Activated naive CD8-positive, alpha-beta T cell treated with anti-CD3 and anti-CD28 coated beads, Interleukin-2, amount 10 ng/mL, durations not matched to agents 7 days and 5 days (primary cell): ENCODE data around the gene ZBTB34. TPM values are rescaled to one million over a fixed set of nuclear protein-coding genes. Genes with fewer than 3 reads are reported as not detected.

Experiments used
- ATAC-seq: fragments of 150-1000 bp; cut with Tn5 transposase; one replicate; pipeline ENCODE4 v1.10.0; 2021; ENCODE audit warnings: low read depth, moderate library complexity
- POLR2A ChIA-PET: fragments of 350-600 bp; sonication (Branson Sonifier 250); formaldehyde crosslinking; loops from one replicate; lab custom pipeline; 2021; ENCODE audit warnings: antibody characterized with exemption; lab: Charles Lee
- DNase-seq: peaks from one replicate; pipeline ENCODE4 v3.0.0; 2021
- H3K27ac Mint-ChIP-seq: one replicate; pipeline ENCODE4 v1.8.0; 2022; ENCODE audit warnings: mild to moderate bottlenecking, mixed read lengths
- H3K27me3 Mint-ChIP-seq: one replicate; pipeline ENCODE4 v1.8.0; 2022; ENCODE audit warnings: mild to moderate bottlenecking, moderate library complexity, mixed read lengths
- H3K36me3 Mint-ChIP-seq: one replicate; pipeline ENCODE4 v1.8.0; 2021; ENCODE audit warnings: mild to moderate bottlenecking, mixed read lengths
- H3K4me1 Mint-ChIP-seq: one replicate; pipeline ENCODE4 v1.8.0; 2021; ENCODE audit warnings: mixed read lengths
- H3K4me3 Mint-ChIP-seq: one replicate; pipeline ENCODE4 v1.8.0; 2022; ENCODE audit warnings: mild to moderate bottlenecking, moderate library complexity, mixed read lengths
- H3K9me3 Mint-ChIP-seq: one replicate; pipeline ENCODE4 v1.8.0; 2021; ENCODE audit warnings: mixed read lengths
- total RNA-seq, 2 experiments: library from RNA; stranded (reverse); gene quantifications; one replicate each; pipeline ENCODE4 v1.2.3, GENCODE V29; 2021

Gene ZBTB34
- total RNA-seq, 2 experiments from 2014 or later, result 9.8 to 10.5 TPM

DNA sequence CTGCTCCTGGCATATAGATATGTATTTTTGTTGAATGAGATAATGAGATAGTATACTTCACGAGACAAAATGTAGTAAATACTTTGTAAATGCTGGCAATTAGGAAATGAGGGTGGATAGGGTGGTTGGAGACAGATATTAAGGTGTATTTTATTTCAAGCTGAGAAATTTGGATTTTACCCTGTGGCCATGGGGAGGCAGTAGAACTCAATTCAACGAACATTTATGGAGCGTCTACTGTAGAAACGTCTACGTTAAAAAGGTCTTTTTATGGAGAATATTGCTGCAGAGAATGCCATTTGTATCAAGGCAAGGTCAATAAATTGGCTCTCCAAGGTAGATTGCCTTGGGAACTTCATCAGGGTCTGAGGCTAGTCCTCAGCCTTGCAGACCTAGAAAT lies 32.6 kb downstream of the ZBTB34 start:
- H3K4me3 Mint-ChIP-seq, result no peak overlapping the region
- POLR2A ChIA-PET, result no interaction called here
- no peaks in the 10 kb centered on the region for H3K9me3 Mint-ChIP-seq
- H3K36me3 Mint-ChIP-seq, result no peaks in the 10 kb centered on the region
- peaks cover 2% of the 10 kb centered on the region for H3K4me1 Mint-ChIP-seq
- DNase-seq (no peak), ATAC-seq (no peak)
- no peak overlapping the region for H3K27ac Mint-ChIP-seq
- peaks cover 4% of the 10 kb centered on the region for H3K27me3 Mint-ChIP-seq

DNA sequence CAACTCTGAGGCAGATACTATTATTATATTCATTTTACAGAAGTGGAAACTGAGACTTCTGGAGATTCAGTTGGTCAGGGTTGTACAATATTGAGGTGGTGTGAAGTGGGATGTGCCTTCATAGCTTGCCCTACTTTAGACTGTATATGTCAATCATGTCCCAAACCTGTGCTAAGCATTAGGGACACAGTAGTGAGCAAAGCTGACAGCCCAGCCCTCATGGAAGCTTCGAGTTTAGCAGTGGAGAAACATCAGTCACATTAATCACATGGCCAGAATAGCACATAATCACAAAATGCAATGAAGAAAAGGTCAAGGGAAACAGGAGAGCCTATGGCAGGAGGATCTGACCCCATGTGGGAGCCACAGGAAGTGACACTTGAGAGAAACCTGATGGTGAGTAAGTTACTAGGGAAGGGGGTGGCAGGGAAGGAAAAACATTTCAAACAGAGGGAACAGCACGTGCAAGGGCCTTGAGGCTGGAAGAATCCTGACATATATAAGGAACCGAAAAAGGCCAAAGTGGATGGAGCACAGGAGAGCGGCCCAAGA lies 33.7 kb downstream of the ZBTB34 start:
- no peak for DNase-seq
- no peak overlapping the region for H3K27ac Mint-ChIP-seq

DNA sequence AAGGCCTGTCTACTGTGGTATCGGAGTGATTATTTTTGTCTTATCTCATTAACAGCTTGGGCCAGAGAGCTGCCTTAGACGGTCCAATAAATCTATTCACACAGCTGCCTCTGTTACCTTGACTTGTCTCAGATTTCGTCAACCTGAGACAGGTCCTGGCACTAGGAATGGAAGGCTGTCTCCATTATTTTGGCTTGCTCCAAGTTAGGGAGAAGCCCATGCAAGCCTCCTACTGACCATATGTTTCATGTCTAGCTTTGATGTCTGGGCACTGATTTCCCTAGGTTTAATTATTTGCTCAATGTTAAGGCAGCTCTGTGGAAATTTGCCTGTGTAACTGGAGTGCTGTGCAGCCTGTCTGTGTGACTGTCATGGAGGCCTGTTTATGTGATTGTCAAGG lies 41.8 kb downstream of the ZBTB34 start:
- no peak for DNase-seq
- no peaks in the 10 kb centered on the region for H3K4me1 Mint-ChIP-seq
- no peak overlapping the region for H3K4me3 Mint-ChIP-seq
- peaks cover 4% of the 10 kb centered on the region for H3K27me3 Mint-ChIP-seq
- H3K9me3 Mint-ChIP-seq, result peaks cover 8% of the 10 kb centered on the region
- no peak overlapping the region for H3K27ac Mint-ChIP-seq
- ATAC-seq, result no peak
- POLR2A ChIA-PET, result no interaction called here
- H3K36me3 Mint-ChIP-seq, result no peaks in the 10 kb centered on the region

More for the DNA sequence above, 33.7 kb downstream of the ZBTB34 start:
- POLR2A ChIA-PET, result no interaction called here
- Mint-ChIP-seq H3K4me1 (peaks cover 2% of the 10 kb centered on the region), H3K36me3 (no peaks in the 10 kb centered on the region), H3K9me3 (no peaks in the 10 kb centered on the region), H3K27me3 (peaks cover 4% of the 10 kb centered on the region), H3K4me3 (no peak overlapping the region)
- ATAC-seq, result no peak

DNA sequence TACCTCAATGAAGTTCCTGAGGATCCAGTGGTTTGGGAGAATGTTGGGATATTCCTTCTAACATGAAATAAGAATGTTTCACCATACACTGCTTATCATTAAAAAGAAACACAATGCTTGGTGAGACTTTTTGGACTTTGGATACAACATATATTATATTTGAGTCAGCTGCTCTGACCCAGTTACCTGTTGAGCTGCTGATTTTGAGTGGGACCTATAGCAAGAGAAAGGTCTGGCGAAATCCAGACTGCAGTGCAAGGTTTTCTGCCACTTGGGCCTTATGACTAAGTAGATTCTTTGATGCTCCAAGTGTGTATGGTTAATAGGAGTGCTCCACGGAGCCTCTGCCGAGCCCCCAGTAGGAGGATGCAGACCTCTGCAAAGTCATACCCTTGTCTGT lies 44.1 kb downstream of the ZBTB34 start:
- peaks cover 8% of the 10 kb centered on the region for H3K9me3 Mint-ChIP-seq
- no peak overlapping the region for H3K27ac Mint-ChIP-seq
- POLR2A ChIA-PET, result no interaction called here
- no peak for ATAC-seq
- H3K36me3 Mint-ChIP-seq, result no peaks in the 10 kb centered on the region
- H3K27me3 Mint-ChIP-seq, result peaks cover 11% of the 10 kb centered on the region
- no peak overlapping the region for H3K4me3 Mint-ChIP-seq
- DNase-seq, result no peak
- H3K4me1 Mint-ChIP-seq, result no peaks in the 10 kb centered on the region

DNA sequence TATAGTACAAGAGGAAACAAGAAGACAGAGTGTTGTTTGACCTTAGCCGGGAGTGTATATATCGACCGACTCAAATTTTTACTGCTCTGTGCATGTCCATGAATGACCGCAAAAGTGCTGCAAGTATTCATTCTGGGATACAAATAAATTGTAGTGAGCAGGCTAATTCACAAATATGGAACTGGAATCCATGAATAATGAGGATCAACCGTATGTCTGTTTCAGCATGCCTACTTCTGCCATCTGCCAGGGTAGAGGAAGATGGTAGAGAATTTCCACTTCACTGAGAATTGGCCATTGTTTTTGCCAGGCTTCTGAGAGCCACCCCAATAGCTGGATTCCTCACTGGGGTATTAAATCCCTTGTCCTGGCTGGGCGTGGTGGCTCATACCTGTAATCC lies 45.7 kb downstream of the ZBTB34 start:
- DNase-seq (no peak), ATAC-seq (no peak)
- no peaks in the 10 kb centered on the region for H3K4me1 Mint-ChIP-seq
- H3K9me3 Mint-ChIP-seq, result peaks cover 6% of the 10 kb centered on the region
- no peaks in the 10 kb centered on the region for H3K36me3 Mint-ChIP-seq
- no peak overlapping the region for H3K4me3 Mint-ChIP-seq
- POLR2A ChIA-PET, result no interaction called here
- no peak overlapping the region for H3K27ac Mint-ChIP-seq
- peaks cover 11% of the 10 kb centered on the region for H3K27me3 Mint-ChIP-seq

DNA sequence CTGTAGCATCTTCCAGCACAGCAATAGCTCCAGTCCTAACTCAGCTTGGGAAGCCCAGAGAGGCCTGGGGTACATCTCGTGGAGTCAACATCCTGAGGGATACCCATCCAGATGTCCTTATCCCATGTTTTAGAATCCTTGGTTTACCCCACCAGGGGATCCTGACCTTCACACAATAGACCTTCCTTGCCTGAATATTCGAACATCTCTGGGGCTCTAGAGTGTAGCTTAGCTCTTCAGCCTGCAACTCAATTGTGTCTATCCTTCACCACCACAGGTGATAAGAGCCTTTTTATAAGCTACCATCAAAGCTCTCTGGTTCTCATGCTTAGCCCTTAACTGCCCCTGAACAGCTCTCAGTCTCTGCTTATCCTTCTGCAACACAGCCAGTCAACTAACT lies 46.6 kb downstream of the ZBTB34 start:
- POLR2A ChIA-PET, result no interaction called here
- no peaks in the 10 kb centered on the region for H3K9me3 Mint-ChIP-seq
- no peaks in the 10 kb centered on the region for H3K4me1 Mint-ChIP-seq
- H3K27me3 Mint-ChIP-seq, result peaks cover 11% of the 10 kb centered on the region
- DNase-seq (no peak), ATAC-seq (no peak)
- H3K4me3 Mint-ChIP-seq, result no peak overlapping the region
- H3K36me3 Mint-ChIP-seq, result no peaks in the 10 kb centered on the region
- H3K27ac Mint-ChIP-seq, result no peak overlapping the region

DNA sequence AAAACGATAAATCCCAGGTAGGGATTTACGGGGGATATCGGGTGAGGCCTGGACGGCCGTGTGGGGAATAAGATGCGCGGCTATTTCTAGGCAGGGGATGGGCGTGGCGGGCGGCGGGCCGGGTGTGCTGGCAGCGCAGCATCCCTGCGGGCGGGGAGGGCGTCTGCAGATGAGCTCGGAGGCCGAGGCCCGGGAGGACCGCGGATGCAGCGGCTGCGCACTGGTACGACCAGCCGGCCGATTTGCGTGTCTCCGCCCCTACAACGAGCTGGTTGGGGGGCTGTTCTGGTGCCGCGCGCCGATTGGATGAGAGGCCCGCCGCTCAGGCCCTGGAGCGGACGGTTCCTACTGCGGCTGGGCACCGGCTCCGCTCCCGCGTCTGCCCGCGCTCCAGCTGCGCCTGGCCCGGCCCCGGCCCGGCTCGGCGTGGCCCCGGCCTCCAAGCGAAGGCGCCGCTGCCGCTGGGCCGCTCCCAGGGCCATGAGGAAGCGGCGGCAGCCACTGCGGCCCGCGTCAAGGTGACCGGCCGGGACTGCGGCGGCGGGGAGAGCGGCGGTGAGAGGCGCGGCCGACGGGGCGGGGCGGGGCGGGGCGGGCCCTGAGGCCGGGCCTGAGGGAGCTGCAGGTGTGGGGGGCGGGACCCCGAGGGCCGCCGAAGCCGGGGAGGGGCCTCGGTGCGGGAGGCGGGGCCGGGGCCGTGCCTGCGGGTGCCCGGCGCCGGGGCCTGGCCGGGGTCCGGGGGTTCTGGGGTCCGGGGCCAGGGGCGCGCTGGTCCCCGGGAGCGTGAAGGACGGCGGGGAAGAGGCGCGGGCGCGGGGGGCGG lies 54.2 kb downstream of the ZBTB34 start, which contains the start of gene RALGPS1:
RALGPS1 (plus strand) TSS at position 325 of the 823 bp plus-strand sequence. CDS start 47,508 bp downstream, outside the sequence.
- H3K4me3 Mint-ChIP-seq, result peak within 1 kb of the TSS; percentile 73
- H3K36me3 Mint-ChIP-seq, result no peaks in the 10 kb centered on the region
- POLR2A ChIA-PET, result interaction anchor here (1.4 kb wide), 1 partner anchor 55 kb away, joined by 6 read pairs; the partner anchor contains the start of gene ZBTB34
- peaks cover 13% of the 10 kb centered on the region for H3K27me3 Mint-ChIP-seq
- no peak within 1 kb of the TSS for H3K27ac Mint-ChIP-seq
- DNase-seq, result peak; percentile 87
- peak; percentile 98 for ATAC-seq
- H3K9me3 Mint-ChIP-seq, result no peaks in the 10 kb centered on the region
- peaks cover 8% of the 10 kb centered on the region for H3K4me1 Mint-ChIP-seq

DNA sequence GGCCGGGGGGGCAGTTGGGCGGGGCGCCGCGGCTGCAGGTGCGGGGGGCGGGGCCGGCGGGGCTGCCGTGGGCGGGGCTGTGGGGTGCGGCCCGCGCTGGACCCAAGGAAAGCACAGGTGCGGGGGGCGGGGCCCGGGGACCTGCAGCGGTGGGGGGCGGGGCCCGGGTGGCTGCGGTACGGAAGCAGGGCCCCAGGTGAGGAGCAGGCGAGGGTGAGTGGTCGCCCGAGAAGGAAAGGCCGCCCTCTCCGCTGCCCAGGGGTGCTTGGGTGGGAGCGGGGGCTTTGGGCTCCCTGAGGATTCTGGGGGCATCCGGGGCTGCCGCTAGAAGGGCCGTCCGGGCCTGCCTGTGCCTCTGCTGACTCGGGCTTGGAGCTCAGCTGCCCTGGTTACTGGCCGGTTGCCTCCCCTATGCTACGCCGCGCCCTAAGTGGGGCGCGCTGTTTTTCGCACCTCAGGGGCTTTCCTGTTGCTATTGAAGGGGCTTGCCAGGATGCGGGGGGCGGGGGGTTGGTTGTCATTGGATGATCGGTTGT lies 54.9 kb downstream of the ZBTB34 start:
- ATAC-seq, result peak; percentile 5
- Mint-ChIP-seq H3K4me3 (peak overlapping the region; percentile 66), H3K9me3 (no peaks in the 10 kb centered on the region), H3K36me3 (no peaks in the 10 kb centered on the region), H3K4me1 (peaks cover 8% of the 10 kb centered on the region), H3K27me3 (peaks cover 13% of the 10 kb centered on the region), H3K27ac (no peak overlapping the region)
- POLR2A ChIA-PET, result interaction anchor here (1.4 kb wide), 1 partner anchor 55 kb away, joined by 6 read pairs; the partner anchor contains the start of gene ZBTB34
- peak; percentile 59 for DNase-seq

DNA sequence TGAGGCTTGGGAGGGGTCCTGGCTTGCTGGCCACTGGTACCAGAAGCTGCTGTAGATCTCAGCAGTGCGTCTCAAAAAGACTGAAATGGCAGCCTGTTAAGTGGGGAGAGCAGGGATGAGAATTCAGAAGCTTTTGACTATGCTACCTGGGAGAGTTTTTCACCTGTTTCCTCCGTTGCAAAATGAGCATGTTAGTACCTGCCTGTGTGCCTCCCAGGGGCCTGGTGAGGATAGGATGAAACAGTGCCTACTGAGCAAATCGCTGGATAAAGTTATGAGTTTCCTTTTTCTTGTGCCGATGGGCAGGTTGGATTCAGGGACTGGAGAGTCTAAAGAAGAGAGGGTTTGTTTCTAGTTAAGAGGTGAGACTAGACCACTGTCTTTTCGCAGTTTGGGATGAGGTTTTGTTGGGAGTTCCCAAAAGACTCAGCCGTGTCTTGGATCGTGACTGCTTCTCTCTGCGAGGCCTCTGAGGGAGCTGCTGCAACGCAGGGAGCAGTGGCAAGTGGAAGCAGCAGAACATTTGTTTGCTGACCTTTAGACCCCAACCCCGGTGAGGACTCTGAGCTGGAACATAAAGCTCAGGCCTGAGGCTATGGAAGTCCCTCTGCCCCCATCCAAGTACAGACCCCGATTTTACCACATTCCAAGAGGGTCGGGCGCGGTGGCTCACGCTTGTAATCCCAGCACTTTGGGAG lies 55.6 kb downstream of the ZBTB34 start:
- Mint-ChIP-seq H3K36me3 (no peaks in the 10 kb centered on the region), H3K27ac (no peak overlapping the region), H3K4me3 (peak overlapping the region; percentile 66), H3K9me3 (no peaks in the 10 kb centered on the region), H3K27me3 (peaks cover 13% of the 10 kb centered on the region), H3K4me1 (peaks cover 8% of the 10 kb centered on the region)
- POLR2A ChIA-PET, result no interaction called here
- ATAC-seq (no peak), DNase-seq (no peak)

DNA sequence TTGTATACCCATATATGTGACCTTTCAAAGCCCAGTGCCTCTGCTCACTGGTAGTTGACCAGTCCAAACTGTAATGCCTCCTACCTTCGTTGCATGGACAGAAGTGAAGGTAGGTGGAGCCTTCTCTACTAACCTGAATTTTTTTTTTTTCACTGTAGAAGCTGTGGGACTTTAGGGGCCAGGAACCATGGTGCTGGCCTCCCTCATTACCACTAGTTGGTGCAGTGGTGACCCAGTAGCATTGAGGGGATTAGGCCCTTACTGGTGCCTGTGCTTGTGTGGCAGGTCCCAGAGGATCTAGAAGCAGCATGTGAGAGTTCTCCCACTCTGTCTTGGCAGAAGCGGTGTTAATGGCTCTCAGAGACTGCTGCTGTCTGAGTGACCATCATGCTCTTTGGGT lies 56.5 kb downstream of the ZBTB34 start:
- POLR2A ChIA-PET, result interaction anchor here (0.5 to 0.7 kb wide), 2 partner anchors 8 to 452 kb away, joined by 3 read pairs; no protein-coding TSS in a partner anchor
- Mint-ChIP-seq H3K27ac (no peak overlapping the region), H3K27me3 (peaks cover 13% of the 10 kb centered on the region), H3K9me3 (no peaks in the 10 kb centered on the region), H3K4me1 (peaks cover 8% of the 10 kb centered on the region), H3K36me3 (no peaks in the 10 kb centered on the region), H3K4me3 (no peak overlapping the region)
- DNase-seq (no peak), ATAC-seq (no peak)

DNA sequence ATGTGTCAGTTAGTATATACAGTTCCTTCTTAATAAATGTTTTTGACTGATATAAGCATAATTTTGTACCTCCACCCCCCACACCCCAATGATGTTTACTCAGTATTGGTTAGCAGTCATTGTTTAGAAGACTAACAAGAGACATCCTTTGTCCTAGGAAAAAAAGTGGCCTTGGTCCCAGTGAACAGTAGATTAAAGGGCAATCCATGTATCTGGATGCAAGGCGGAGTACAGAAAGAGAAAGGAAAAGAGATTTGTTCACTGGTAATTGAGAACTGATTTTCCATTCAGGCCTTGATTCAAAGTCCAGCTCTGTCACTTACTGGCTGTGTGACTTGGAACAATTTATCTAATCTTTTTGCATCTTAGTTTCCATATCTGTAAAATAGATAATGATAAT lies 58.8 kb downstream of the ZBTB34 start:
- Mint-ChIP-seq H3K4me3 (no peak overlapping the region), H3K36me3 (no peaks in the 10 kb centered on the region), H3K9me3 (no peaks in the 10 kb centered on the region), H3K27ac (no peak overlapping the region), H3K27me3 (peaks cover 4% of the 10 kb centered on the region), H3K4me1 (peaks cover 8% of the 10 kb centered on the region)
- DNase-seq (no peak), ATAC-seq (no peak)
- POLR2A ChIA-PET, result interaction anchor here (0.7 kb wide), 1 partner anchor 1201 kb away, joined by 5 read pairs; no protein-coding TSS in a partner anchor

DNA sequence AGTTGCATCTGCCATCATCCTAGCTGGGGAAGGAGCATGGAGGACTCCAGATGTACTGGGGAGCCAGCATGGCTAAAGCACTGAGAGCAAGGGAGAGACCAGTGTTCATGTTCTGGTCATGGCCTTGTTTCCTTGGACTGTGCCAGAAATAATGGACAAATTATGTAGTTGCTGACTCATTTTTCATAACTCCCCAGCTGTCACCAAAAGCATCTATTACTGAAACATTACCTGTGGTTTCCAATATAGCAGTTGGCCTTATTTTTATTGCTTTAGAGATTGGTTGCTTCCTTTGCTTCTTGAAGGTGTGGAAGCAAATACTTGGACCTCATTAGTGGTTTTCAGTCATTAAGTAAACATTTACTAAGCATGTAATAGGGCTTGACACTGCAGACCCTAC lies 65.4 kb downstream of the ZBTB34 start:
- Mint-ChIP-seq H3K4me1 (no peaks in the 10 kb centered on the region), H3K4me3 (no peak overlapping the region), H3K36me3 (no peaks in the 10 kb centered on the region), H3K27me3 (no peaks in the 10 kb centered on the region), H3K9me3 (no peaks in the 10 kb centered on the region), H3K27ac (no peak overlapping the region)
- POLR2A ChIA-PET, result interaction anchor here (1.1 kb wide), 1 partner anchor 8 kb away, joined by 3 read pairs; no protein-coding TSS in a partner anchor
- ATAC-seq (no peak), DNase-seq (no peak)

DNA sequence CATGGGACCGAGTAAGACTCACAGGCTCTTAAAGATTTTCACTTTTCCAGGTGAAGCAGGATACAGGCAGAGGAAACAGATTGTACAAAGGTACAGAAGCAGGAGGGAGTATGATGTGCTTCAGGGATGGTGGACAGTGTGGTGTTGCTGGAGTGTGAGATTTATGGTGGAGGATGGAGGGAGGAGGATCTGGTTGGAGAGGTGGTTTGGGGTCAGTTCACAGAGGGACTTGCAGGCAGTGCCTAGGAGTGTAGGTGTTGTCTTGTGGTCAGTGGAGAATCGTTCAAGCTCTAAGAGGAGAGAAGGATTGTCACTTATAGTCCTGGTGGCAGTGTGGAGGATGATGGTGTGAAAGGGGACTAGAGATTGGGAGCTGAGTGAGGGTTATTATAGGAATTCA lies 65.9 kb downstream of the ZBTB34 start:
- Mint-ChIP-seq H3K4me3 (no peak overlapping the region), H3K27me3 (no peaks in the 10 kb centered on the region), H3K36me3 (no peaks in the 10 kb centered on the region), H3K27ac (no peak overlapping the region), H3K9me3 (no peaks in the 10 kb centered on the region), H3K4me1 (no peaks in the 10 kb centered on the region)
- no peak for ATAC-seq
- POLR2A ChIA-PET, result no interaction called here
- DNase-seq, result no peak
